ENCODE measurements around the gene FGFR2. TPM values are rescaled to one million over a fixed set of nuclear protein-coding genes. Genes with fewer than 3 reads are reported as not detected.

The FGFR2 gene
- total and polyA plus RNA-seq, 12 donors = 19.5 to 79.2 (median 39.3) TPM

- H3K4me1 ChIP-seq (replicated peaks in 1 of 2) = no peaks in the 10 kb centered on the region
- H3K27me3 ChIP-seq = no peaks in the 10 kb centered on the region
- H3K9me3 ChIP-seq (replicated peaks in 1 of 3) = no peaks in the 10 kb centered on the region
- WGBS, 4 donors = 87 to 89% (median 89%) methylated on average over 14 of the region's 14 CpGs
- TF ChIP-seq POLR2A (IDR thresholded peaks at IDR 0.05) (no peak), CTCF (IDR thresholded peaks at IDR 0.05) (no peak)
- no peak for DNase-seq
- intact Hi-C loops (cut with DNase I) = no loop called here
- H3K4me3 ChIP-seq = no peak overlapping the region
- H3K36me3 ChIP-seq (replicated peaks in 1 of 2) = no peaks in the 10 kb centered on the region
- no peak overlapping the region for H3K27ac ChIP-seq
Measured at GRCh38 chr10:121497513-121498470, 100.5 kb downstream of the FGFR2 start.

GRCh38 chr10:121495719-121496118, 102.5 kb downstream of the FGFR2 start:
- no peak for DNase-seq
- intact Hi-C loops (cut with DNase I) = no loop called here
- Histone ChIP-seq H3K27ac (no peak overlapping the region), H3K4me3 (no peak overlapping the region), H3K36me3 (replicated peaks in 1 of 2) (no peaks in the 10 kb centered on the region), H3K4me1 (replicated peaks in 1 of 2) (no peaks in the 10 kb centered on the region), H3K9me3 (replicated peaks in 1 of 3) (no peaks in the 10 kb centered on the region), H3K27me3 (no peaks in the 10 kb centered on the region)
- TF ChIP-seq CTCF (IDR thresholded peaks at IDR 0.05) (no peak), POLR2A (IDR thresholded peaks at IDR 0.05) (no peak)
- WGBS, 4 donors = 76 to 92% (median 89%) methylated on average over 7 to 9 of the region's 9 CpGs

GRCh38 chr10:121494296-121494695, 103.9 kb downstream of the FGFR2 start:
- Histone ChIP-seq H3K4me3 (no peak overlapping the region), H3K36me3 (replicated peaks in 1 of 2) (no peaks in the 10 kb centered on the region), H3K4me1 (replicated peaks in 1 of 2) (no peaks in the 10 kb centered on the region), H3K27ac (no peak overlapping the region), H3K27me3 (no peaks in the 10 kb centered on the region), H3K9me3 (replicated peaks in 1 of 3) (no peaks in the 10 kb centered on the region)
- no peak for DNase-seq
- intact Hi-C loops (cut with DNase I) = no loop called here
- TF ChIP-seq POLR2A (IDR thresholded peaks at IDR 0.05) = no peak
- TF ChIP-seq CTCF (IDR thresholded peaks at IDR 0.05) = no peak
- 38 to 50% (median 45%) methylated on average over 2 of the region's 2 CpGs for WGBS, 4 donors

GRCh38 chr10:121493521-121493920, 104.7 kb downstream of the FGFR2 start:
- TF ChIP-seq CTCF (IDR thresholded peaks at IDR 0.05) = no peak
- no peak for TF ChIP-seq POLR2A (IDR thresholded peaks at IDR 0.05)
- H3K4me3 ChIP-seq = no peak overlapping the region
- H3K4me1 ChIP-seq (replicated peaks in 1 of 2) = no peaks in the 10 kb centered on the region
- DNase-seq = no peak
- 80 to 85% (median 84%) methylated on average over 8 of the region's 8 CpGs for WGBS, 4 donors
- no peaks in the 10 kb centered on the region for H3K9me3 ChIP-seq (replicated peaks in 1 of 3)
- no peak overlapping the region for H3K27ac ChIP-seq
- H3K27me3 ChIP-seq = no peaks in the 10 kb centered on the region
- intact Hi-C loops (cut with DNase I) = no loop called here
- no peaks in the 10 kb centered on the region for H3K36me3 ChIP-seq (replicated peaks in 1 of 2)
